Hippocampal formation (tissue), 2 donors: ENCODE data around the gene ABHD1.
"Not testable (repeated sequence)": the region's sequence is repeated elsewhere in the genome, so short reads cannot be mapped to it uniquely, and the experiment has no call there.

Experiments used
- DNase-seq, 2 donors: peaks; one replicate each; lab custom pipeline; 2025; lab: John Stamatoyannopoulos, UW

Gene ABHD1

GRCh38 chr2:27109083-27109482 is 14.5 kb upstream of the ABHD1 start:
- no peak for DNase-seq

GRCh38 chr2:27110603-27111352 is 12.8 kb upstream of the ABHD1 start:
- not testable (repeated sequence) for DNase-seq

- not testable (repeated sequence) for DNase-seq
These were observed 12.1 kb upstream of the ABHD1 start for GRCh38 chr2:27111392-27112078.

GRCh38 chr2:27115519-27115918 is 8.1 kb upstream of the ABHD1 start:
- DNase-seq = no peak

- DNase-seq = no peak
These were observed 5.6 kb upstream of the ABHD1 start for GRCh38 chr2:27117995-27118524.

- DNase-seq = no peak
These were observed 4.9 kb upstream of the ABHD1 start, which contains the start of gene CGREF1 for GRCh38 chr2:27118525-27119329. Gene CGREF1, minus strand, starts transcription at chr2:27119128. Its CDS starts 14,762 bp downstream, at chr2:27104366.

- DNase-seq = not testable (repeated sequence)
These were observed 4.3 kb upstream of the ABHD1 start for GRCh38 chr2:27119330-27119670.

- no peak for DNase-seq
These were observed 1.7 kb upstream of the ABHD1 start for GRCh38 chr2:27121906-27122305.

GRCh38 chr2:27122791-27123190 is 824 bp upstream of the ABHD1 start:
- no peak for DNase-seq

GRCh38 chr2:27125104-27125503 is 1.5 kb downstream of the ABHD1 start:
- no peak for DNase-seq

GRCh38 chr2:27126252-27126710 is 2.7 kb downstream of the ABHD1 start:
- no peak for DNase-seq

GRCh38 chr2:27127883-27128667 is 4.5 kb downstream of the ABHD1 start:
- no peak for DNase-seq

- DNase-seq = no peak
These were observed 5.3 kb downstream of the ABHD1 start for GRCh38 chr2:27128668-27129571.

- no peak for DNase-seq
These were observed 6.8 kb downstream of the ABHD1 start for GRCh38 chr2:27130396-27130795.

- DNase-seq = no peak
These were observed 7.8 kb downstream of the ABHD1 start for GRCh38 chr2:27131429-27131828.

- no peak for DNase-seq
These were observed 9.7 kb downstream of the ABHD1 start for GRCh38 chr2:27133195-27133875.

GRCh38 chr2:27133905-27134780 is 10.5 kb downstream of the ABHD1 start, which contains the start of gene PREB:
Gene PREB, minus strand, starts transcription at chr2:27134636. Its CDS starts 215 bp downstream, at chr2:27134421.
- peak; percentile 89 to 95 for DNase-seq

GRCh38 chr2:27134781-27135477 is 11.3 kb downstream of the ABHD1 start:
- no peak for DNase-seq
